ENCODE results near the gene HES3.

- TF ChIP-seq, protein P1, sequence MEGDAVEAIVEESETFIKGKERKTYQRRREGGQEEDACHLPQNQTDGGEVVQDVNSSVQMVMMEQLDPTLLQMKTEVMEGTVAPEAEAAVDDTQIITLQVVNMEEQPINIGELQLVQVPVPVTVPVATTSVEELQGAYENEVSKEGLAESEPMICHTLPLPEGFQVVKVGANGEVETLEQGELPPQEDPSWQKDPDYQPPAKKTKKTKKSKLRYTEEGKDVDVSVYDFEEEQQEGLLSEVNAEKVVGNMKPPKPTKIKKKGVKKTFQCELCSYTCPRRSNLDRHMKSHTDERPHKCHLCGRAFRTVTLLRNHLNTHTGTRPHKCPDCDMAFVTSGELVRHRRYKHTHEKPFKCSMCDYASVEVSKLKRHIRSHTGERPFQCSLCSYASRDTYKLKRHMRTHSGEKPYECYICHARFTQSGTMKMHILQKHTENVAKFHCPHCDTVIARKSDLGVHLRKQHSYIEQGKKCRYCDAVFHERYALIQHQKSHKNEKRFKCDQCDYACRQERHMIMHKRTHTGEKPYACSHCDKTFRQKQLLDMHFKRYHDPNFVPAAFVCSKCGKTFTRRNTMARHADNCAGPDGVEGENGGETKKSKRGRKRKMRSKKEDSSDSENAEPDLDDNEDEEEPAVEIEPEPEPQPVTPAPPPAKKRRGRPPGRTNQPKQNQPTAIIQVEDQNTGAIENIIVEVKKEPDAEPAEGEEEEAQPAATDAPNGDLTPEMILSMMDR (IDR thresholded peaks at IDR 0.05) = no peak
- TF ChIP-seq POLR2A (IDR thresholded peaks at IDR 0.05) = no peak
Observed at GRCh38 chr1:6223617-6224016, 20.4 kb upstream of the HES3 start.

All from esophagus squamous epithelium (tissue), 4 donors.